Natural killer cell (primary cell): ENCODE measurements around the gene FUT8. TPM values are rescaled to one million over a fixed set of nuclear protein-coding genes. Genes with fewer than 3 reads are reported as not detected.

ENCODE experiments used
- ATAC-seq, 3 donors: fragments of 150-1000 bp in 2 of 3; fragments of 200-7000 bp in 1 of 3; cut with Tn5 transposase; 1 replicate in 1 of 3; 2 replicates in 2 of 3; pipeline ENCODE4 v1.10.0; 2021; ENCODE audit warnings: mild to moderate bottlenecking in 2 of 3, moderate library complexity in 2 of 3
- DNase-seq, 2 donors: peaks; one replicate each; pipeline versions ENCODE4 v3.0.0 to v3.0.0-alpha.2; 2013 to 2021; ENCODE audit warnings: mixed read lengths in 1 of 2
- H3K27ac ChIP-seq: one replicate; pipeline ENCODE4 v1.5.1; 2013; ENCODE audit warnings: mild to moderate bottlenecking, low read length
- H3K27me3 ChIP-seq: one replicate; pipeline ENCODE4 v1.6.1; 2013; ENCODE audit warnings: low read length; ENCODE audit not compliant: control insufficient read depth, insufficient read depth
- H3K36me3 ChIP-seq: one replicate; pipeline ENCODE4 v1.6.1; 2013; ENCODE audit warnings: low read length; ENCODE audit not compliant: control insufficient read depth, insufficient read depth
- H3K4me1 ChIP-seq: one replicate; pipeline ENCODE4 v1.6.1; 2013; ENCODE audit warnings: low read length; ENCODE audit not compliant: control insufficient read depth, insufficient read depth
- H3K4me3 ChIP-seq: one replicate; pipeline ENCODE4 v1.5.1; 2013; ENCODE audit warnings: low read length
- H3K9me3 ChIP-seq: one replicate; pipeline ENCODE4 v1.6.1; 2013; ENCODE audit warnings: low read length; ENCODE audit not compliant: control insufficient read depth, insufficient read depth
- H3K27ac Mint-ChIP-seq, 2 donors: one replicate each; pipeline ENCODE4 v1.8.0; 2022; ENCODE audit warnings: mild to moderate bottlenecking in 2 of 2, mixed read lengths in 2 of 2, moderate library complexity in 1 of 2
- H3K27me3 Mint-ChIP-seq, 2 donors: one replicate each; pipeline ENCODE4 v1.8.0; 2022; ENCODE audit warnings: low read depth in 2 of 2, mixed read lengths in 2 of 2
- H3K36me3 Mint-ChIP-seq: one replicate; pipeline ENCODE4 v1.8.0; 2022; ENCODE audit warnings: mixed read lengths
- H3K4me1 Mint-ChIP-seq, 2 donors: one replicate each; pipeline ENCODE4 v1.8.0; 2022; ENCODE audit warnings: mixed read lengths in 2 of 2
- H3K4me3 Mint-ChIP-seq: one replicate; pipeline ENCODE4 v1.8.0; 2022; ENCODE audit warnings: mild to moderate bottlenecking, moderate library complexity, mixed read lengths
- H3K9me3 Mint-ChIP-seq, 2 donors: one replicate each; pipeline ENCODE4 v1.8.0; 2022; ENCODE audit warnings: mixed read lengths in 2 of 2
- WGBS: methylation state at CpG from one replicate; pipeline ENCODE4 v1.1.7; 2013; ENCODE audit warnings: missing lambda C conversion rate; ENCODE audit not compliant: insufficient coverage; 5-methylcytosine and 5-hydroxymethylcytosine counted together
- intact Hi-C: fragments of 100-400 bp; cut with micrococcal nuclease; formaldehyde crosslinking; loops from one replicate; pipeline ENCODE4 v1.14.2; 2022
- total RNA-seq, 4 donors: library from RNA; stranded (reverse); fragments of 120-200 nt in 1 of 4; gene quantifications; one replicate each; pipeline versions ENCODE4 v1.2.3 to v1.2.4, GENCODE V29; 2013 to 2022
- TF ChIP-seq, protein P1 (sequence below): fragments of 200-600 bp; IDR thresholded peaks from one replicate; pipeline ENCODE4 v1.8.0; 2022; ENCODE audit warnings: antibody characterized with exemption

FUT8 gene
- total RNA-seq, 3 donors from 2014 or later (not counting 1 experiment from before 2014, with no cell fraction given), result 20.7 to 29.2 (median 21.2) TPM

DNA sequence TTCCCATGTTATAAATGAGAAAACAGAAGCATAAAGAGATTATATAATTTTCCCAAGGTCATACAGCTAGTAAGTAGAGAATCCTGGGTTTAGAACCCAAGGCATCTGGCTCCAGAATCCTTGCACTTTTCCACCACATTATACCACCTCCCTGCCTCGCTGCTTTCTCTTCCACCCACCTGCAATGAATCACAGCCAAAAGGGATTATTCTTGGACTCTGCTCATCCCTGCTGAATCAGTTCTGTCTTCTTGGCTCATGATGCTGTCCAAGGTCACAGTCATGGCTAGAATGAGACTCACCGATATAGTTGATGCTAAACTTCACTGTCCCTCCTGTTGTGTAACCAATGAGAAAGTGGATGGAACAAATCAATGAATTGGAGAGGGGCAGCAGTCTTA lies 356.6 kb downstream of the FUT8 start:
- Mint-ChIP-seq H3K36me3 (no peaks in the 10 kb centered on the region), H3K9me3 (no peaks in the 10 kb centered on the region), H3K4me3 (no peak overlapping the region), H3K27ac (no peak overlapping the region), H3K4me1 (no peaks in the 10 kb centered on the region), H3K27me3 (peaks cover 0 to 14% of the 10 kb centered on the region in 2 donors)
- intact Hi-C loops, result no loop called here
- TF ChIP-seq, protein P1, sequence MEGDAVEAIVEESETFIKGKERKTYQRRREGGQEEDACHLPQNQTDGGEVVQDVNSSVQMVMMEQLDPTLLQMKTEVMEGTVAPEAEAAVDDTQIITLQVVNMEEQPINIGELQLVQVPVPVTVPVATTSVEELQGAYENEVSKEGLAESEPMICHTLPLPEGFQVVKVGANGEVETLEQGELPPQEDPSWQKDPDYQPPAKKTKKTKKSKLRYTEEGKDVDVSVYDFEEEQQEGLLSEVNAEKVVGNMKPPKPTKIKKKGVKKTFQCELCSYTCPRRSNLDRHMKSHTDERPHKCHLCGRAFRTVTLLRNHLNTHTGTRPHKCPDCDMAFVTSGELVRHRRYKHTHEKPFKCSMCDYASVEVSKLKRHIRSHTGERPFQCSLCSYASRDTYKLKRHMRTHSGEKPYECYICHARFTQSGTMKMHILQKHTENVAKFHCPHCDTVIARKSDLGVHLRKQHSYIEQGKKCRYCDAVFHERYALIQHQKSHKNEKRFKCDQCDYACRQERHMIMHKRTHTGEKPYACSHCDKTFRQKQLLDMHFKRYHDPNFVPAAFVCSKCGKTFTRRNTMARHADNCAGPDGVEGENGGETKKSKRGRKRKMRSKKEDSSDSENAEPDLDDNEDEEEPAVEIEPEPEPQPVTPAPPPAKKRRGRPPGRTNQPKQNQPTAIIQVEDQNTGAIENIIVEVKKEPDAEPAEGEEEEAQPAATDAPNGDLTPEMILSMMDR, result no peak
- H3K4me3 ChIP-seq, result no peak overlapping the region
- H3K9me3 ChIP-seq, result no peaks in the 10 kb centered on the region
- H3K36me3 ChIP-seq, result no peaks in the 10 kb centered on the region
- no peaks in the 10 kb centered on the region for H3K4me1 ChIP-seq
- ATAC-seq (no peak), DNase-seq (no peak)
- WGBS, result 94% methylated on average over 2 of the region's 2 CpGs
- H3K27me3 ChIP-seq, result no peaks in the 10 kb centered on the region
- H3K27ac ChIP-seq, result no peak overlapping the region

DNA sequence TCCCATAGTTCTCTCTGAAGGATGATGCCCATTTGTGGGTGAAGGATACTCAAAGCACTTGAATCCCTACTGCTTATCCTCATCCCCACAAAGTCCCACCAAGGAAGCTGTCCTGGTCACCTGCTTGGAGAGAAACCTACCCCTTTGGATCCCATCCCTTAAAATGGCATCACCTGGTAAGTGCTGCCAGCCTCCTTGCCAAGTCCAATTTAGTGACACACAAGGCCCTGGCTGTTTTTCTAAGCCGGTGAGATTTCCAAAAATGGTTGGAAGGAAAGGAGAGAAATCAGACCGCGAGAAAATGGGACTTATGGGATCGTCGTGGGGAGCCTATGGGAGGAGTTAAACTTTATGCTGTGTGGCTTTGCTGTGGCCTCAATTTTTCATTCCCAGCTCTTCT lies 358.2 kb downstream of the FUT8 start:
- Histone ChIP-seq H3K27me3 (no peaks in the 10 kb centered on the region), H3K9me3 (no peaks in the 10 kb centered on the region), H3K36me3 (no peaks in the 10 kb centered on the region), H3K27ac (no peak overlapping the region), H3K4me3 (no peak overlapping the region), H3K4me1 (no peaks in the 10 kb centered on the region)
- no peaks in the 10 kb centered on the region for H3K4me1 Mint-ChIP-seq
- no peaks in the 10 kb centered on the region for H3K9me3 Mint-ChIP-seq
- intact Hi-C loops, result no loop called here
- no peak for ATAC-seq
- DNase-seq, result no peak
- WGBS, result 99% methylated on average over 5 of the region's 5 CpGs
- no peaks in the 10 kb centered on the region for H3K36me3 Mint-ChIP-seq
- no peak overlapping the region for H3K27ac Mint-ChIP-seq
- TF ChIP-seq, protein P1, result no peak
- peaks cover 2 to 14% of the 10 kb centered on the region in 2 donors for H3K27me3 Mint-ChIP-seq
- no peak overlapping the region for H3K4me3 Mint-ChIP-seq

DNA sequence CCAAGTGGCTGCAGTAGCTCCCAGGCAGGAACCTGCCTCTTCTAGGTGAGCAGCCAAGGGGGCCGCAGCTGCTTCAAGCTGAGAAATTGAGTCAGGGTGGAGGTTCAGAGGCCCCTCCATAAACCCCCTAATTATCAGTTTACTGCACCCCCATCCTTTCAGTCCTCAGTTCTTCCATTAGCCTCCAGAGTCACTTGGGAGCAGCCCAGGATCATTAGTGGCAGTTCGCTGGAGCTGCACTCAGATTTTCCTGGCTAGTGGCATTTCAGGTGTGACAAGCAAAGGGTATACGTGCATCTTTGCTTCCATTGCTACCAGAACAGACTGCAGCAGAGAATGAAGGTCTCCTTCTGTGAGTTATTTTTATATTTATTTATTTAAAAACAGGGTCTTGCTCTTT lies 358.7 kb downstream of the FUT8 start:
- TF ChIP-seq, protein P1, result no peak
- H3K36me3 Mint-ChIP-seq, result no peaks in the 10 kb centered on the region
- peaks cover 2 to 18% of the 10 kb centered on the region in 2 donors for H3K27me3 Mint-ChIP-seq
- H3K27me3 ChIP-seq, result no peaks in the 10 kb centered on the region
- H3K27ac Mint-ChIP-seq, result no peak overlapping the region
- no peaks in the 10 kb centered on the region for H3K4me1 ChIP-seq
- H3K9me3 Mint-ChIP-seq, result no peaks in the 10 kb centered on the region
- no peak overlapping the region for H3K27ac ChIP-seq
- WGBS, result 100% methylated on average over 3 of the region's 3 CpGs
- H3K9me3 ChIP-seq, result no peaks in the 10 kb centered on the region
- intact Hi-C loops, result no loop called here
- no peak overlapping the region for H3K4me3 Mint-ChIP-seq
- H3K4me3 ChIP-seq, result no peak overlapping the region
- no peaks in the 10 kb centered on the region for H3K4me1 Mint-ChIP-seq
- no peak for DNase-seq
- no peak for ATAC-seq
- no peaks in the 10 kb centered on the region for H3K36me3 ChIP-seq

DNA sequence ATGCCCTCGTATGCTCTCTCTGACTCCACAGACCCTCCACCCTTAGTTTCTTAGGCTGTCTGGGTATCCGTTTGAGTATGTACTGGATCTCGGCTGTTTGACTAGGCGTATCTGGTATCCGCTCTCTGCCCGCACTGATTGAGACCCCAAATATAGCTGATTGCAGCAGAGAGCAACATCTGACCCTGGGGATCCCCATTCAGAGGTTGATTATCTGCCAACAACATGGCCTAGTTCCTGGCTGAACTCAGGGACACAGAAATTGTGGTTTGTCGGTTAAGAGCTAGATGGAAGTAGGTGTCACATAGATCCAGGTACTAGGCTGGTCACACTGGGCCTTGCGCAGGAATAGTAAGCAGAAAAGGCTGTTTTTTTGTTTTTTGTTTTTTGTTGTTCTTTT lies 359.9 kb downstream of the FUT8 start:
- Mint-ChIP-seq H3K36me3 (no peaks in the 10 kb centered on the region), H3K4me1 (no peaks in the 10 kb centered on the region), H3K4me3 (no peak overlapping the region), H3K27me3 (peaks cover 2 to 24% of the 10 kb centered on the region in 2 donors), H3K9me3 (no peaks in the 10 kb centered on the region), H3K27ac (no peak overlapping the region)
- WGBS, result 65% methylated on average over 8 of the region's 8 CpGs
- ATAC-seq (no peak), DNase-seq (no peak)
- Histone ChIP-seq H3K27ac (no peak overlapping the region), H3K4me3 (no peak overlapping the region), H3K9me3 (no peaks in the 10 kb centered on the region), H3K36me3 (no peaks in the 10 kb centered on the region), H3K27me3 (no peaks in the 10 kb centered on the region), H3K4me1 (no peaks in the 10 kb centered on the region)
- TF ChIP-seq, protein P1, result no peak
- intact Hi-C loops, result no loop called here
